NOMO-1 treated with dmso at 0.1 percent for 144 hours (cell line): ENCODE results near the gene NFIA.
A peak's percentile ranks its signal among the peaks of the same experiment; 100 is the strongest.

Source experiments
- DNase-seq: peaks from one replicate; lab custom pipeline; 2025; ENCODE audit not compliant: unreplicated experiment; lab: John Stamatoyannopoulos, UW

NFIA gene

DNA sequence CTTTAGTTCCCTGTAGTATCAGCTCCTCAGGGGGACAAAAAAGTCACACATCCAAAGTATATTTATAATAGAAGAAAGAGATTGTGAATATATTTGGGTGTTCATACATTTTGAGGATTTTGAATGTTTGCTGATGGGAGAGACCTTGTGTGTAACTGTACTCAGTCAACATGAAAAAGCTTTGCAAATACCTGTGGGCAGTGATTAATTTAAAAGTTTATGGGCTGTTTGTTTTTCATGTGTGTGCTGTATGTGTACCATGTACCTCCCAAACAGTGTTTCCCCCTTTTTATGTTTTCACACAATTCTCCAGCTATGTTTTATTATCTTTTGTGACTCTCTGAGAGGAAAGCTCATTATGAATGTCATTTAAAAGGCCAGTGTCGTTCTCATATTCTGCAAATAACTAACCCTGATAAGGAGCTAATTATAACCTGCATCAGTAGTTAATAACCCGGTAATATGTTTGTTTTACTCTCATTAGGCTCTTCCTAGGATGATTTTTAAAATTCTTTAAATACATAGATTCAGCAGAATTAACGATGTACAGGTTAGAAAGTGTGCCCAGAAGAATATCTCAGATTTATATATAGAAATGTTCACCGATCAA lies 271.5 kb downstream of the NFIA start:
- no peak for DNase-seq

DNA sequence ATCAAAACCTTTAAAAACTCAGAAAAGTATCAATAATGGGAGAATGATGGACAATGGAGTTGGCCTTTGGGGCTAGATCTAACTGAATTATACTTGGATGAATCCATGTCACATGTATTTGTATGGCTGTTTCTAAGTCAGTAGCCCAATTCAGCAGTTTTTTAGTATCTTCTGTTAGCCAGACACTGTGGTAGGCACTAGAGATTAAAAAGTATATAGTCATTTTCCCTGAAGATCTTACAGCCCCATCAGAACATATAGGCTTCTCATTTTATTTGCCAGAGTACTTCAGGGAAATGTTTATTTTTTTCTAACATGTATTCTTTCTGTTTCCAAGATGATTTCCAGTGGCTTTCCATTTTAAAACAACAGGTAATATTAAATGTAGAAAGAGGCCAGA lies 273.7 kb downstream of the NFIA start:
- DNase-seq = no peak

DNA sequence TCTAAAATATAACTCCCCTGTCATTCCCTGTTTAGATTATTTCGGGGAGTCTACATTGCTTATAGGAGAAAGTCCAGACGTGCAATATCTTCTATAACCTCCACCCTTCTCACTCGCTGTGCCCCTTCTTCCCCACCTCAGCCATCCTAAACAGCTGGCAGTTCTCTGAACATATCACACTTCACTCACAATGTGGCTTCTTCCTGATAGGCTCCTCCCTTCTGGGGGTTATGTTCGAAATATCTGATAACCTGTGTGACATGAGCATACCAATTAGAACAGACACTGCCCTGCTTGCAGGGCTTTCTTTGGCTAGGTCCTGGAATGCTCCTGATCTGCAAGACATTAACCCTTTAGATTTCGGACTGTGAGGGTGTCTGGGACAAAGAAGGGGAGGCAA lies 274.6 kb downstream of the NFIA start:
- no peak for DNase-seq

DNA sequence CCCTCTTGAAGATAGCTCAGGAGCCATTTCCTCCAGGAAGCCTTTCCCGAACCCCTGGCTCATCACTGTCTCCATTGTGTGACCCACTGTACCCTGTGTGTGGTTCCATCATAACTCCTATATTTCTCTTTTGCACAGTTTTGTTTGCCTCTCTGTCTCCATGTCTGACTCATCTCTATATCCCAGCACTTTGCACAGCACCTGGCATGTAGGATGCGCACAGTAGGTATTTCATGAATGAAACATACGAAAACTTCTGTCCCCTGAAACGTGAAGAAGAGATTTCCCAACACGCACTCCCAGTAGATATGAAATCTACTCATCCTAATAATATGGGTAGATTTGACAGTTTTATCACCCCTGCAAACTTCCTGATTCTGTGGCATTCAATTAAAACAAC lies 275.2 kb downstream of the NFIA start:
- DNase-seq = no peak

DNA sequence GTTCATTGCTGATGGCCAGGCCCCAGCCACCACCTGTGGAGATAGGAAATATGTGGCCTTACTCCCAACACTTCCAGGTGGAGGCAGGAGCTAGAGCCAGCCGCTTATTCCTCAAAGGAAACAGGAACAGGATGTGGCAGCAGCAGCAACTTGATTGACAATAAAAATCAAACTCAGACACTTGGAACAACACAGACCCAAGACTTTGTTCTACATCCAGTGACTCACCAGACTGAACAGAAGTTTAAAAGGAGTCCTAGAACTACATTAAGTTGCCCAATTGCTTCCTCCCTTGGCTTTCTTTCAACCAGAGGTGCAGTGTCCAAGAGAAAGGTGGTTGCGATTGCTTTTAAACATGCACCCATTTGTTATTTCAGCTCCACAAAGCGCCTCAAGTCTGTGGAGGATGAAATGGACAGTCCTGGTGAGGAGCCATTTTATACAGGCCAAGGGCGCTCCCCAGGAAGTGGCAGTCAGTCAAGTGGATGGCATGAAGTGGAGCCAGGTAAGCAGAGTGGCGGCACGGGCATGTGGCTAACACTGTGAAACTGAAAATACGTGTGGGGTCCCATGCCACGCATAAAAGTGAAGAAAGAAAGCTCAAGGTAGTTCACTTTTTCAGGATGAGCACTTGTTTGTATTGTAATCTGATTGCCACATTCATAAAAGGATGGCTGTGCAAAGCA lies 276.6 kb downstream of the NFIA start:
- no peak for DNase-seq

DNA sequence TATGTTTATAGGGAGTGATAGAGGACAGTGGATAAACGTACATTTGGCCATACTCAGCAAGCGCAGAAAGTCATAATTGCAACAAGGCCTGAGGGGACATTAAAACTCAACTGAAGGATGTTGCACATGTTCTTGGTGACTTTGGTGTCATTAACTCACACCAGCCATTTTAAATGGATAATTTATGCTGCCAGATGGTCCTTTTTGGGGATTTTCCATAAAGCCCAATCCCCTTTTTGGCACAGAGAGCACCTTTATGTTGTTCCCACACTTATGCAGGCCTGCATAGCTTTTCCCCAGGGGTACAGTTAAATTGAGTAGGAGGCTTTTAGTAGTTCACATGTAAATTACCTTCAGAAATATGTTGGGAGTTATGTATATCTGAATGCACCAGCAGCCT lies 279.6 kb downstream of the NFIA start:
- no peak for DNase-seq

DNA sequence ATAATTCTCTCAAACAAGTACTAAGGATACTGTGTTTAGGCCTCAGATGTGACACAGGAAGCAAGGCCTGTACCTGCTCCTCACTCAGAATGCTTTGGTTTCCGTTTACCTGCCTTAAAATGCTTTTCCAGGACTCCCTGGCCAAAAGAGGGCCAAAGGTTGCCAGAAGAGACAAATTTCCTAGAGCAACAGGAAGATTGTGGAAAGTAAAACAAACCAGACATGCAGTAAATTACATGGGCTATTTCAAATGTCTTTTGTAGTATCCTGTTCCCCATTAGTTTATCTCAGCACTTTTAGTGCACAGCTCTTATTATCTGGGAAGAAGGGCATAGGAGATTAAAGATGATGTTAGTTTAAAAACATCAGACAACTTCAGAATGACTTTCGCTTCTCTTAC lies 280.0 kb downstream of the NFIA start:
- no peak for DNase-seq

DNA sequence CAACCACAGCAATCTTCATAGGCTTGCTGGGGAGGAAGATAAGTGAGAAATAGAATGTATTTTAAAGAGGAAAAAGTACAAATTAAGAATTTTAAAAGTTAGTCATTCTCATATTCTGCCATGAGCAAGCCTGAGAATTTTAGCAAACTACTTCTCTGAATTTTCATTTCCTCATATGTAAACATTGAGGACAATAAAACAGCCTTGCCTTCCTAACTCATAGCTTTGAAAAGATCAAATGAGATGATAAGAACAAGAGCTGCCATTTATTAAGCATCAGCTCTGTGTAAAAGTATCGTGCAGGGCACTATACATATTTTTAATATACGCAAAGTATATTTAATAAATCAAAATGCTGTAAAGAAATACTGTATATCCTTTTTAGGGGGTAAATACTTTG lies 286.0 kb downstream of the NFIA start:
- no peak for DNase-seq

DNA sequence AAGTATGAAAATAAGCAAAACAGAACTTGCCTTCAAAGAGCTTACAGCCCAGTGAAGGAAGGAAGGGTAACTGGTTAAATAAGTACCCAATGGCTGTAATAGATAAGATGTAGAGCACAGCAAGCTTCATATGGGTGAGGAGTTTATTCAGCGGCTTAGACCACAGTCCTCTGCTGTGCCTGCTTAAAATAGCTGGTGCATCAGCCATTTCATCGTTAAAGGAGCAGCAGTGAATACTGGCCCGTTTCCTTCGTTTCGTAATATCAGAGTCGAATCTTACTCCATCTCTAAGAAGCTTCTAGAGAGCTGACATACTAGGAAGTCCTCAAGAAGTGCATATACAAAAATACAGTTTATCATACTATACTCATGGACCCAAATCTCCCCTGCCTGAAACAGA lies 286.5 kb downstream of the NFIA start:
- DNase-seq = peak; percentile 9

DNA sequence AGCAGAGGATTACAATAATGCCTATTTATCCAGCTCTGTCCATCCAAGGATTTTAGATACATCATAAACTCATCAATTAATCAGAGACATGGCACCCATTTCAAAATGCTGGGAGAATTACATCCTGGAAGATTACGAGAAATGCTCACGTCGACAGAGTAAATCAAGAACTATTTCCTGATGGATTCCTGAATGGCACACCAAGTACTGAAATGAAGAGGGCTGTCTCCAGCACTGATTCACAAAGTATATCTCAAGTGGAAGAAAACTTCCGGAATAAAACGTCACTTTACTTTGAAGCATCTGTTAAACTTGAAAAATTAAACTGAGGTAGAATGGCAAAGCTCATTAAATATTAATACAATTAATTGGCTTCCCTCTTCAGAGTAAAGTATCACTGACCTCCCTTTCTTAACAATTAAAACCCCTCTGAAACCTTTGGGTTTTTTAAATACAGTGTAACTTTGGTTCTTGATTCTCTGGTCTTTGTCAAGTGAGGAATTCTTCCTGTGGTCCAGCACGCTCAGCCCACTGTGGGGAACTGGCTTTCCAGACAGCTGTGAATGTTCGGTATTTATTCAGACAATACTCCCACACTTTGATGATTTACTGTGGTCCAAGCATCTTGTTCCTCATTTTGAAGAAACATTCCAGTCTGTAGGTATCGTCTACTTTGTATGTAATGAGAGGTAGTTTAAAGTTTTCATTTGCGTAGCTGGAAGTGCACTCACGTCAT lies 288.0 kb downstream of the NFIA start:
- DNase-seq = no peak

DNA sequence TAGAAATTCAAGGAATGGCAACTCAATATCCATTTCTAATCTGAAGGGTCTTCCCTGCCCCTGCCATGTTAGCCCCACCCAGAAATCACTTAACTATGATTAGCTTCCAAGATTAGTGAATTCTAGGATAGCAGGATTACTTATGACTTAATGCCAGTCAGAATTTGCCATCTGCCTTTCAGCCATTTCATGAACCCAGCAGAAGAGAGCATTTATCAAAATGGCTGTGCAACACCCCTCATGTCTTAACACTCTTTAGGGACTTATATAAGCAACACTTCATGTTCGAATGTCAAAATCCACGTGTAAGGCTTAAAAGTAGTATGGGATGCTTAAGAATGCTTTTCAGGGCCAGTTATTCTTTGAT lies 288.5 kb downstream of the NFIA start:
- no peak for DNase-seq

DNA sequence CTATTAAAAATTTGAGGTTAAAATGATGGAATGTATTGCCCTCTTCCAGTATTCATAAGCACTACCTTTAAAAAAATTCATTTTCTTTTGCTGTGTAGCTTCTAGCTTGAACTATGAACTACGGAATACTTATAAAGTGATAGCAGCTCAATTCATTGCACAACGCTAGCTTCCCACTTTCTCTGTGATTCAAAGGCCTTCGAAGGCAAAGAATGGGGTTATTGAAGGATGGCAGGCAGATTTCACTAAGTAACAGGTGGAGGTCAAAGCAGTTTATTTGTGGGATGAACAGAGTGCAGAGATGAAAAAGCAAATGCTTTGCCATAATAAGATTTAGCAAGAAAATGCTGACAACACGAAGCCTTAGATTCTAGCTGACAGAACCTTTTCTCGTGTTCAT lies 290.6 kb downstream of the NFIA start:
- no peak for DNase-seq

DNA sequence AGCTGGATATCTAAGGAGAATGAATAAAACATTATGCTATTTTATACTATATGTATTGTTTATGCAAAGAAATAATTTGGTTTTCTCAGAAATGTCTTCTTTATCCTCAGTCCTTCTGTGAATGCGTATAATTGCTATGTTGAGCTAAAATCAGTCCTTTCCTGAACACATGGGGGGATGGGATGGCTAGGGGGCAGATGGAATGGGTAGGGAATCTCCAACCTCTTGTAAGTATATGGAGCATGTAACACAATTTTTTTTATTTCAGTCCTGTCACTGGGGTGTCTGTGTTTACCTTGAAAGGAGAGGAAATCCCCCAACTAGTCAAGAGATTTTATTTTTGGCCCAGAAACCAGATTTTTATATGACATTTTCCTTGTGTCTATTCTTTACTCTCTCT lies 291.8 kb downstream of the NFIA start:
- no peak for DNase-seq

DNA sequence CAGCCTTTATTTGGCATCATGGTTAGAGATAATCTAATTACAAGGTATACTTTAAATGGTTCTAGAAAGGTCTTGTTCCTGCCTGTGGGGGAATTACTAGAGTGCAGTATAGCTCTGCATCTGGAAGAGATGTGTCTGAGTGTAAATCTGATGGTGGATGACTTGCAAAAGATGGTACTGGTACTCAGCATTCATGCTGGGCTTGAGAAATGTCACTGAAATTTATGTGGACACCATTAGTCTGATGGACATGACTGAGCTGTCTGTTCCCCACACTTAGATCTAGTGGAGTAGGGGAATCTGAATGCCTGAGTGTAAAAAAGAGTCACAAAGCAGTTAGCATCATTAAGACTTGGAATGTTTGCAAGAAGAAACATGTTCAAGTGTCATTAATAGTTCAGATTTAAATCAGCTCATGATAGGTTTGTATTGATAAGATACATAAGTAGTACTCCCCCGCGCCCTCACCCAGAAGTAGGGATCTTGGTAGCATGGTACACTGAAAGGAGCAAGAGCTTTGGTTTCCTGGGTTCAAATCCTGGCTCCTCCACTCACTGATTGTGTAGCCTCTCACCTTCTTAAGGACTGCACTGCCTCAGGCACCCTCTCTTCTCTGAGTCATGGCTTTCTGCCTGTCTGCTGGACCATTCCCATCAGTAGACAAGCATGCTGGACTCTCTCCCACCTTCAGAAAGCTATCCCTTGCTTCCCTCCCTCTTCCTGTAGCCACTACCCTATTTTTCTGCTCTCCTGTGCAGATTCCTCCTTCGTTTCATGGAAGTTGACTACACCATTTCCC lies 292.9 kb downstream of the NFIA start:
- DNase-seq = no peak

DNA sequence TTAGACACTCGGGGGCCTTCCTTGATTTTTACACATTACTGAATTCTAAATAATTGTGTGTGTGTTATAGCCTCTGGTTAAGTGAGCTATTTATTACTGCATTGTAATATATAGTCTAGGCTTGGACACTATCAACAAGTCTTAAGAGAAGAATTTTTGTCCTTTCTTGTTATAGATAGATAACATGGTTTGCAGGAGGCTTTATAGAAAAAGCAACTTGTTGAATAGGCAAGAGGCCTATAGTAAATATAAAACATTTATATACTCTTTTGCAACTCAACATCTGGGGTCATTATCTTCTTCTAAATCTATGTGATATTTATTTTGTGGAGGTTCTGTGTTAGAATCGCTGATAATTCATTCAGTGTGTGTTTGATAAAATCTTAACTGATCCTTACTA lies 293.8 kb downstream of the NFIA start:
- DNase-seq = no peak

DNA sequence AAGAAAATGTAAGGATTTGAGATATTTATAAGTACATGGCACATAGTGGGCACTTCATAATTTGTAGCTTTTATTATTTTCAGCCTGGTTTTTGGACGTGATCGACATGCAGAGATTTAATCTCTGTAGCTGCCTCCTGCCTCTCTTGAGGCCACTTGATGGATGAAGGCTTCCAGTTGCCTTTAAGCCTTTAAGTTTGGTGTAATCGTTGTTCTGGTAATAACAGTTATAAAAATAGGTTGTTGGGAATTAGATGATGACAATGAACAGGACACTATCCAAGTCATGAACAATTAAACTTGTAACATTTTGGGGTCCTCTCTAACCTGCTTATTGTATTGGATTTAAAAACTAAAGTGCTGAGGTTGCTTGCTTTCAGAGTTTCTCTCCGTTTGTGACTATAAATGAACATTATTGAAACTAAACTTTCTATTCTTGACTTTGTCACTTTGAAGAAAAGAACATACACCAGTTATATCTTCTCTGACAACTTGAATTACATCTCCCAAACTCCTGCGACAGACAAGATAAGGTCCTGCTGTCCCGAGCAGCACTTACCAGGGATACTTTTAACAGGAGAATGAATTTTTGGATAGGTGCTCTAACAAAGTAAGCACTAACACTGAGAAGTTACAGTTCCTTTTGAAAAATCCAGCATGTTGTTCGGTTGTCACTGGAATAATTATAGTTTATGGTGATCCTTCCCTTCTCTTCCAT lies 295.0 kb downstream of the NFIA start:
- DNase-seq = no peak

DNA sequence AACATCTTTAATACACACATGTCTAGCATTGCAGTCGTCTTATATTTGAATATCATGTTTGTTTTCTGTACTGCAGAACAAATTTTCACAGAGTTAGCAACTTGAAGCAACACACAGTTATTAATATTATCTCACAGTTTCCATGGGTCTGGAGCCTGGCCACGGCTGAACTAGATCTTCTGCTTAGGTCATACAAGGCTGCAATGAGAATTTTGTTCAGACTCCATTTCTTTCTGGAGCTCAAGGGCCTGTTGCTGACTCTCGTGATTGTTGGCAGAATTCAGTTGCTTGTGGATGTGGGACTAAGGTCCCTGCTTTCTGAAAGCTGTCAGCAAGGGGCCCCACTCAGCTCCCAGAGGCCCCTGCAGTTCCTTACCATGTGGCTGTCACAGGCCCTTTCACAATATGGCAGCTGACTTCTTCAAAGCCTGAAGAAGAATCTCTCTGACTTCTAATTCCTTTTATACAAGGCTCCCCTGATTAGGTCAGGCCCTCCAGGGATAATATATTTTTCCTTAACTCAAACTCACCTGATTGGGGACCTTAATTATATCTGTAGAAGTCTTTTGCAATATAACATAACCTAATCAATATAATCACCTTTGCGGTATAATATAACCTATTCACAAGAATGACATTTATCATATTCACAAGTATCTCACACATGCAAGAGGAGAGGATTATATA lies 296.3 kb downstream of the NFIA start:
- no peak for DNase-seq

DNA sequence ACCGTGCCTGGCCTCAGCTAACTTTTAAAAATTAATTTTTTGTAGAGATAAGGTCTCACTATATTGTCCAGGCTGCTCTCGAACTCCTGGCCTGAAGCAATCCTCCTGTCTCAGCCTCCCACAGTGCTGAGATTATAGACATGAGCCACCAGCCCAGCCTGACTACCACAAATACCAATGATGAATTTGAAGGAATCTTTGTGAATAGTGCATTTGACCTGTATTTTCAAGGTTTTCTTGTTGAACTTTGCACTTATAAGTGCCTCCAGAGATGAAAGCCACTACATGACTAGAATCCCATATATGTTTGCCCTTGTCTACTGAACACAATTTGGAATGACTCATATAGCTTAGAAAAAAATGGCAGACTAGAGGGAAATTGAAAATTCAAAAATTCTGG lies 297.3 kb downstream of the NFIA start:
- no peak for DNase-seq

DNA sequence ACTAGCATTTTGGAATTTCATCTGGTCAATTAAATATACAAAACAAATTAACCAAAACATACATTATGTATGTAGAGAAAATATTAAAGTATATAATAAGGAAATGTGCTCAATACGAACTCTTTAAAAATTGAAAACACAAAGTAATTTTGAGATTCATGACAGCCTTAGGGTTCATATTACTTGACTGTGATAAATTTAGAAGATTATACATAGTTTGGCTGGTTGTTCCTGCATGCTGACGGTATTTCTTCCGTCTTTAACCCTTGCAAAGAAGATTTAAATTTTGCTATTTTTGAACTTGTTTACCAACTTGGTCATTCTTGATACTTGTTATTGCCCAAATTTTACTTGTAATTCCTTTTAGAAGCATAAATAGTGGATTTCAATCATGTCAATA lies 298.2 kb downstream of the NFIA start:
- no peak for DNase-seq

DNA sequence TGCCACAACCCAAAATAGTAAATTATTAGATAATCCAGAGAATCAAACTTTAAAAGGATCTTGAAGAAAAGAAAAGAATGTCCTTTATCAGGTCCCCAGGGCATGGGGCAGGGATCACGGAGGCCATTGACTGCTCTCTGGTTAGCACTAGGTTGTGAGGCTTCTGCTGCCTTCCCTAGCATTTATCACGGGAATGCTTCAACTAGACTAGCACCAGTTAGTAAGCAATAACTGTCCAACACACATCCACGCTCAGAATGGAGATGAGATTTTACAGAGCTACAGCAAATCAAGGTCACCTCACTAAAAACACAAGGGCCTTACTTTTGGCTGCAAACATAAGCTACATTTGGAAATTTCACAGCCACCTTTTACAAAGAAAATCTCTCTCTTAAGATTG lies 304.0 kb downstream of the NFIA start:
- DNase-seq = no peak

DNA sequence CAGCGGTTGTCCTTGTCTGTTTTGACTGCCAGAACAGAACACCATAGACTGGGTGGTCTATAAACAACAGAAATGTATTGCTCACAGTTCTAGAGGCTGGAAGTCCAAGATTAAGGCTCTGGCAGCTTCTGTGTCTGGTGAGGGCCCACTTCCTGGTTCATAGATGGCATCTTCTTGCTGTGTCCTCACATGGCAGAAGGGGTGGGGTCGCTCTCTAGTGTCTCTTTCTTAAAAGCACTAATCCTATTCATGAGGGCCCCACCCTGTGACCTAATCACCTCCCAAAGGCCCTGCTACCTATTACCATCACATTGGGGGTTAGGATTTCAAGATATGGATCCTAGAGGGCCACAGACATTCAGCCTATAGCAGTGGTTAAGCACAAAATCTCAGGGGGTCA lies 304.4 kb downstream of the NFIA start:
- DNase-seq = no peak
